ENCODE measurements around the gene TXNL4B.

The TXNL4B gene

DNA sequence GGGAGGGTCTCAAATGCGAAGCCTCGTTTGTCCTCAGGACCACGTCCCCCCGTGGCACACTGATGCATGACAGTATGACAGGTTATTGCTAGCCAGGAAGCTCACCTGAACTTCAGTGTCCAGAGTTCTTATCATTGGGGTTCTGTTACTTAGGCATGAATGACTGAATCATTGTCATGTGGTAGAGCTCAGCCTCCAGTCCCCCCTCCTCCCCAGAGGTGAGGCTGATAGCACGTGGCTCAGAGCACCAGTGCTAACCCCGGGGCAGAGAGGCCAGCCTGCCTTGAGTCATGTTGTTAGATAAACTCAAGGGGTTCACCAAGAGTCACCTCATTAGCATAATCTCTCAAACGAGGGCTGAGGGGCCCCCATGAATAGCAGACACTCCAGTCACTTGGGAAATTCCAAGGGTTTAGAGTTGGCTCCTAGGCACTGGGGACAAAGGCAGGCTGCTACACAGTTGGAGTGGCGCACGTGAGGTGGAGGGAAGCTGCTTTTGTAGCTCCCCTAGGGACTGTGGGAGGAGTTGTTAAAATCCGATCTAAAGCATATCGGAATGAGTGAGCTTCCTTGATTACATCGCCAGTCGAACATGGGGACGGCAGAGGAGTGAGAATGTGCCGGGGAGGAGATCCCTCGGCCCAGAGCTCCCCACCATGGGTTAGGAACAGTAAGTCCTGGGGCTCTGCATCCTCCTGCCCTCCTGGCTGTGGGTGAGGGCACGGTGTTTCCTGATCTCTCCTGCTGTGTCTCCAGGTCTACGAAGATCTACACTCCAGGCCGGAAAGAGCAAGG is 18.4 kb upstream of the TXNL4B start:
- Histone ChIP-seq H3K36me3 (ENCODE audit: control insufficient read depth, insufficient read depth, low read length) (peaks cover 69% of the 10 kb centered on the region), H3K4me1 (ENCODE audit: control insufficient read depth, insufficient read depth, low read length, poor library complexity, severe bottlenecking) (no peaks in the 10 kb centered on the region), H3K4me3 (ENCODE audit: extremely low read depth, insufficient read depth, low read length, poor library complexity, severe bottlenecking) (no peak overlapping the region), H3K9me3 (ENCODE audit: control insufficient read depth, low read length) (no peaks in the 10 kb centered on the region), H3K27ac (ENCODE audit: low read depth, low read length, severe bottlenecking) (no peak overlapping the region)
- WGBS, 2 experiments (ENCODE audit: insufficient coverage in 2 of 2): 92 to 93% methylated on average over 18 to 19 of the region's 19 CpGs

DNA sequence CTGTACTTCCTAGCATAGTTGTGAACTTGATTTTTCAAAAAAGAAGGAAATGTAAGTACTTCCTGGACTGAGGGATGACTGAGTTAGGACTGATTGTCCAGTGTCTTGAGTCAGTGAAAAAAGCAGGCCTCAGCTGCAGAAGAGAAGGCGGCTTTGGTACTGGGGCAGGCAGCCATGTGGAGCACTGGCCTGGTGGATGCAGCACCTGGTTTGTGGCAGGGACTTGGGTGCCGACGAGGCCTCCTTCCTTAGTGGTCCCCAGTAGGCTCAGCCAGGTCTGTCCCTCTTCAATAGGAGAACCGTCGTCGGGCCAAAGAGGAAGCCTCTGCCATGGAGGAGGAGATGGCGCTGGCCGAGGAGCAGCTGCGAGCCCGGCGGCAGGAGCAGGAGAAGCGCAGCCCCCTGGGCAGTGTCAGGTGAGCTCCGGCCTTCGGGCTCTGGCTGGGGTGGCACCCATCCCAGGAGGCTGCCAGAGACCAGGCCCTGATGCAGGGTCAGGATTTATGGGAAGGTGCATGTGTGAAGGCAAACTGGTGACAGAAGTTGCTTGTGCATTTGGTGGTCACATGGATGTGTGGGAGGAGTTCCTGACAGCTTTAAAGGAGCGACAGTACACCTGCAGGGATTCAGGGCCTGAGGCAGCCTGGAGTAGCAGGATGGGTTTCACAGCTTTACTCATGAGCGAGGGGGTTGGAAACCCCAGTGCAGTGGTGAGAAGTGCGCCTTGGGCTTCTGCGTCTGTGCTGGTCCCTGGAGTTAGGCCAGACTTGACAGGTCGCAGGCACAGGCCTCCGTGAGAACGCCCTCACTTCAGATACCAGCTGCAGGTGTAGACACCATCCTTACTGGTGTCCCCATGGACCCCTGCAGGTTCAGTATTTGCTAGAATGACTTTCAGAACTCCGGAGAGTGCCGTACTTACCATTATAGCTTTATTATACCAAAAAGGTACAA is 17.5 kb upstream of the TXNL4B start:
- Histone ChIP-seq H3K4me3 (ENCODE audit: extremely low read depth, insufficient read depth, low read length, poor library complexity, severe bottlenecking) (no peak overlapping the region), H3K36me3 (ENCODE audit: control insufficient read depth, insufficient read depth, low read length) (peaks cover 79% of the 10 kb centered on the region), H3K9me3 (ENCODE audit: control insufficient read depth, low read length) (no peaks in the 10 kb centered on the region), H3K4me1 (ENCODE audit: control insufficient read depth, insufficient read depth, low read length, poor library complexity, severe bottlenecking) (no peaks in the 10 kb centered on the region), H3K27ac (ENCODE audit: low read depth, low read length, severe bottlenecking) (no peak overlapping the region)
- 94 to 96% methylated on average over 21 to 22 of the region's 23 CpGs for WGBS, 2 experiments (ENCODE audit: insufficient coverage in 2 of 2)

DNA sequence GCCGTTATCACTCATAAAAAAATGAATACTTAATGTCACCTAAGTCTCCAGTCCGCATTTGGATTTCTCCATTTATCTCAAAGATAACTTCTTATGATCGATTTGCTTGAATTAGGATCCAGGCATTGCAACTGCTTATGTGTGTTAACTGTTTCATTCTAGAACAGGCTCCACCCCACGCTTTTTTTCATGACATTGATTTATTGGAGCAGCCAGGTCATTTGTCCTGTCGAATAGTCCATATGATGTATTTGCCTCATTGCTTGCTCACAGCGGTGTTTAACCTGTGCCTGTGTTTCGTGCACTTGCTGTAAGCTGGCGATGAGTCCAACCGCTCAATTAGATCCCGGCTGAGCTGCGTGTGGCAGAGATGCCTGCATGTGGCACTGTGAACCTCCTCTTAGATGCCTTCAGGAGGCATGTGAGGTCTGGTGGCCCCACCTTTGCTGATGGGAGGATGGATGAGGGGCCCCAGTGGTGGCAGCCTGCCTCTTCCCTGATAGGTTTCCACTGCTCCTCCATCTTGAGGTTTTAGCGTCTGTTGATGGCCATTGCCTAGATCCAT is 16.6 kb upstream of the TXNL4B start:
- H3K36me3 ChIP-seq (ENCODE audit: control insufficient read depth, insufficient read depth, low read length): peaks cover 87% of the 10 kb centered on the region
- H3K4me3 ChIP-seq (ENCODE audit: extremely low read depth, insufficient read depth, low read length, poor library complexity, severe bottlenecking): no peak overlapping the region
- H3K4me1 ChIP-seq (ENCODE audit: control insufficient read depth, insufficient read depth, low read length, poor library complexity, severe bottlenecking): no peaks in the 10 kb centered on the region
- no peak overlapping the region for H3K27ac ChIP-seq (ENCODE audit: low read depth, low read length, severe bottlenecking)
- no peaks in the 10 kb centered on the region for H3K9me3 ChIP-seq (ENCODE audit: control insufficient read depth, low read length)
- 91 to 94% methylated on average over 11 of the region's 12 CpGs for WGBS, 2 experiments (ENCODE audit: insufficient coverage in 2 of 2)

DNA sequence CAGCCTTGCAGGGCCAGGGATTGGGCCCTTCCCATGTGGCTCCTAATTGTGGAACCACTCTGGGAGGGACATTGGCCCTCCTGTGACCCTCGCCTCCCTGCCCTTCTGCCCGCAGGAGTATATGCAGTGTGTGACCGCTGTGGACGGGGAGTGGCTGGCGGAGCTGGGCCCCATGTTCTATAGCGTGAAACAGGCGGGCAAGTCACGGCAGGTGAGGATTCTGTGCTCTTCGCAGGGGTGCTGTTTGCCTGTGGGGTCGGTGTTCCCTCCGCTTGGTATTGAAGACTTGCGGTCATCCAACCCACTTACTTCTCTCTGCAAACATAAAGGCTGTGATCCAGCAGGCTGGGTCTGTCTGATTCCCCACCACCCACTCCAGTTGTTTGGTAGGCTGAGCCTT is 15.9 kb upstream of the TXNL4B start:
- H3K9me3 ChIP-seq (ENCODE audit: control insufficient read depth, low read length): no peaks in the 10 kb centered on the region
- no peaks in the 10 kb centered on the region for H3K4me1 ChIP-seq (ENCODE audit: control insufficient read depth, insufficient read depth, low read length, poor library complexity, severe bottlenecking)
- no peak overlapping the region for H3K27ac ChIP-seq (ENCODE audit: low read depth, low read length, severe bottlenecking)
- 96 to 99% methylated on average over 9 to 11 of the region's 12 CpGs for WGBS, 2 experiments (ENCODE audit: insufficient coverage in 2 of 2)
- H3K4me3 ChIP-seq (ENCODE audit: extremely low read depth, insufficient read depth, low read length, poor library complexity, severe bottlenecking): no peak overlapping the region
- H3K36me3 ChIP-seq (ENCODE audit: control insufficient read depth, insufficient read depth, low read length): peaks cover 95% of the 10 kb centered on the region

DNA sequence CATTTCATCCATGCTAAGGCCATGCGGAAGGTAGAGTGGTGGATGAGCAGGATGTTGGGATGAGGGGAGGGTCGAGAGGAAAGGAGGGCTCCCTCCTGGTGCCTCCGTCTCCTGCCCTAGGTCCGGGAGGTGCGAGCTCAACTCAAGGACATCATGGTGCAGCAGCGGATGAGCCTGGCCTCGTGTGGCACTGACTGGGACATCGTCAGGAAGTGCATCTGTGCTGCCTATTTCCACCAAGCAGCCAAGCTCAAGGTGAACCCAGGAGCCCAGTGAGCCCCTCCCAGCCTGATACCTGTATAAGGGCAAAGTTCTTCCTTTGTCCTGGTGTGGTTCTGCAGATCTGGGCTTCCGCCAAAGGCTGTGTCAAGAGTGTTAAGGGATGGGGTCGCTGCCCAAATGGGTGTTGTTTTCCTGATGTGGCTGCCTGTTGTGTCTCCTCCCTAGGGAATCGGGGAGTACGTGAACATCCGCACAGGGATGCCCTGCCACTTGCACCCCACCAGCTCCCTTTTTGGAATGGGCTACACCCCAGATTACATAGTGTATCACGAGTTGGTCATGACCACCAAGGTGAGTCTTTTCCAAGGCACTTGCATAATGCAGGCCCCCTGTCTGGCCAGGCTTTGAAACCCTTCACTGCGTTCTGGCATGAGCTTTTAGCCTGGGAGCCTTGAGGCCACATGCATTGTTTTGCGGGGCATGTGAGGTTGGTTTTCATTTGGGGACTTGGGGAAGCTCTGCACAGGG is 15.1 kb upstream of the TXNL4B start:
- H3K27ac ChIP-seq (ENCODE audit: low read depth, low read length, severe bottlenecking): no peak overlapping the region
- peaks cover 100% of the 10 kb centered on the region for H3K36me3 ChIP-seq (ENCODE audit: control insufficient read depth, insufficient read depth, low read length)
- H3K4me3 ChIP-seq (ENCODE audit: extremely low read depth, insufficient read depth, low read length, poor library complexity, severe bottlenecking): no peak overlapping the region
- 90 to 96% methylated on average over 12 to 14 of the region's 16 CpGs for WGBS, 2 experiments (ENCODE audit: insufficient coverage in 2 of 2)
- H3K9me3 ChIP-seq (ENCODE audit: control insufficient read depth, low read length): no peaks in the 10 kb centered on the region
- no peaks in the 10 kb centered on the region for H3K4me1 ChIP-seq (ENCODE audit: control insufficient read depth, insufficient read depth, low read length, poor library complexity, severe bottlenecking)

DNA sequence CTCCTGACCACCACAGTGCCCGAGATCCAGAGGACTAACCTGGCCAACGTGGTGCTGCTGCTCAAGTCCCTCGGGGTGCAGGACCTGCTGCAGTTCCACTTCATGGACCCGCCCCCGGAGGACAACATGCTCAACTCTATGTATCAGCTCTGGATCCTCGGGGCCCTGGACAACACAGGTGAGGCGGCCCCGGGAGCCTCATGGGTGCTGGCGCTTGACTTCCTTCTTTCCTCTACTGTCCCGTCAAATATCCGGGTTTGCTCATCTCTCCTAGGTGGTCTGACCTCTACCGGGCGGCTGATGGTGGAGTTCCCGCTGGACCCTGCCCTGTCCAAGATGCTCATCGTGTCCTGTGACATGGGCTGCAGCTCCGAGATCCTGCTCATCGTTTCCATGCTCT is 14.0 kb upstream of the TXNL4B start:
- H3K9me3 ChIP-seq (ENCODE audit: control insufficient read depth, low read length): no peaks in the 10 kb centered on the region
- WGBS, 2 experiments (ENCODE audit: insufficient coverage in 2 of 2): 95 to 97% methylated on average over 14 to 16 of the region's 17 CpGs
- H3K4me1 ChIP-seq (ENCODE audit: control insufficient read depth, insufficient read depth, low read length, poor library complexity, severe bottlenecking): no peaks in the 10 kb centered on the region
- peaks cover 100% of the 10 kb centered on the region for H3K36me3 ChIP-seq (ENCODE audit: control insufficient read depth, insufficient read depth, low read length)
- H3K4me3 ChIP-seq (ENCODE audit: extremely low read depth, insufficient read depth, low read length, poor library complexity, severe bottlenecking): no peak overlapping the region
- no peak overlapping the region for H3K27ac ChIP-seq (ENCODE audit: low read depth, low read length, severe bottlenecking)

DNA sequence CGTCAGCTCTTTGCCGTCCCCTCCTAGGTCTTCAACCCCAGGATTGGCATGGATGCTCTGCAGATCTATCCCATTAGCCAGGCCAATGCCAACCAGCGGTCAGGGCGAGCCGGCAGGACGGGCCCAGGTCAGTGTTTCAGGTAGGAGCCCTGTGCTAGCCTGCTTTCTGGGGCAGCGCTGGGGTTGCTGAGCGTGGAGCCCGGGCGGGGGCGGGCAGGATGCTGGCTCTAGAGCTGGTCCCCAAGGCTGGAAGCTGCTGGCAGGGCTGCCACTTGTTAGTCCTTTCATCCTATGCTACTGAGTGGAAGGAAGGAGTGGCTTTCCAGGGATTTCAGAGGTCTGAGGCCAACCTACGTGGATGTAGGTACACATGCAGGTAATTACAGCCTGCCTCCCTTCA is 12.6 kb upstream of the TXNL4B start:
- no peaks in the 10 kb centered on the region for H3K9me3 ChIP-seq (ENCODE audit: control insufficient read depth, low read length)

DNA sequence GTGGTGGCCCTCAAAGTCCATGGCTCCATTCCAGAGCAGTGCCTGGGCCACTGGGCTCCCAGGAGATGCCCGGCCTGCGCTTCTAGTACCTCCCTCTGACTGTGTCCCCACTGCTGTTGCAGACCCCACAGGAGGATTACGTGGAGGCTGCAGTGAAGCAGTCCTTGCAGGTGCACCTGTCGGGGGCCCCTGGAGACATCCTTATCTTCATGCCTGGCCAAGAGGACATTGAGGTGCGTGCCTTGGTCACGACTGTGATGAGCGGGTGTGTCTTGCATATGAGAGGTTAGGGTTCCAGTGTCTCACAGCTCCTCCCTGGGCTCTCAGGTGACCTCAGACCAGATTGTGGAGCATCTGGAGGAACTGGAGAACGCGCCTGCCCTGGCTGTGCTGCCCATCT is 11.5 kb upstream of the TXNL4B start:
- Histone ChIP-seq H3K4me3 (ENCODE audit: extremely low read depth, insufficient read depth, low read length, poor library complexity, severe bottlenecking) (no peak overlapping the region), H3K36me3 (ENCODE audit: control insufficient read depth, insufficient read depth, low read length) (peaks cover 100% of the 10 kb centered on the region), H3K9me3 (ENCODE audit: control insufficient read depth, low read length) (no peaks in the 10 kb centered on the region), H3K27ac (ENCODE audit: low read depth, low read length, severe bottlenecking) (no peak overlapping the region), H3K4me1 (ENCODE audit: control insufficient read depth, insufficient read depth, low read length, poor library complexity, severe bottlenecking) (no peaks in the 10 kb centered on the region)
- WGBS, 2 experiments (ENCODE audit: insufficient coverage in 2 of 2): 95 to 96% methylated on average over 9 of the region's 9 CpGs

More for the DNA sequence above, 12.6 kb upstream of the TXNL4B start:
- Histone ChIP-seq H3K4me3 (ENCODE audit: extremely low read depth, insufficient read depth, low read length, poor library complexity, severe bottlenecking) (no peak overlapping the region), H3K36me3 (ENCODE audit: control insufficient read depth, insufficient read depth, low read length) (peaks cover 100% of the 10 kb centered on the region), H3K27ac (ENCODE audit: low read depth, low read length, severe bottlenecking) (no peak overlapping the region), H3K4me1 (ENCODE audit: control insufficient read depth, insufficient read depth, low read length, poor library complexity, severe bottlenecking) (no peaks in the 10 kb centered on the region)
- 96 to 97% methylated on average over 6 to 12 of the region's 12 CpGs for WGBS, 2 experiments (ENCODE audit: insufficient coverage in 2 of 2)

DNA sequence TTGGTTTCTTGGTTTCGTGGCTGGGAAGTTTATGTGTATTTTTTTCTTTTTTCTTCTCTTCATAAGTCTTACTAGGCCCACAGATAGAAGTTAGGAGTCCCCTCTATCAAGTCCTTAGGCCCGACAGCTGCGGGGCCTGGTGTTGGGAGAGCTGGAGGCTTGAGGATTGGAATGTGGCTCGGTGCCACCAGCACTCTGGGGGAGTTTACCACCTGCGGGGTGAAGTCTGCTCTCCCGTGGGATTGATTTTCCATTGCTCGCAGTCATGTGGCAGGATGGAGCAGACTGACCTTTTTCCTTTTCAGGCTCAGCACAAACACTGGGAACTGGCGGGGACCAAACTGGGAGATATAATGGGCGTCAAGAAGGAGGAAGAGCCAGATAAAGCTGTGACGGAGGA is 7.8 kb upstream of the TXNL4B start:
- no peaks in the 10 kb centered on the region for H3K9me3 ChIP-seq (ENCODE audit: control insufficient read depth, low read length)
- no peak overlapping the region for H3K4me3 ChIP-seq (ENCODE audit: extremely low read depth, insufficient read depth, low read length, poor library complexity, severe bottlenecking)
- peaks cover 98% of the 10 kb centered on the region for H3K36me3 ChIP-seq (ENCODE audit: control insufficient read depth, insufficient read depth, low read length)
- no peak overlapping the region for H3K27ac ChIP-seq (ENCODE audit: low read depth, low read length, severe bottlenecking)
- H3K4me1 ChIP-seq (ENCODE audit: control insufficient read depth, insufficient read depth, low read length, poor library complexity, severe bottlenecking): no peaks in the 10 kb centered on the region
- 94 to 96% methylated on average over 5 to 7 of the region's 10 CpGs for WGBS, 2 experiments (ENCODE audit: insufficient coverage in 2 of 2)

DNA sequence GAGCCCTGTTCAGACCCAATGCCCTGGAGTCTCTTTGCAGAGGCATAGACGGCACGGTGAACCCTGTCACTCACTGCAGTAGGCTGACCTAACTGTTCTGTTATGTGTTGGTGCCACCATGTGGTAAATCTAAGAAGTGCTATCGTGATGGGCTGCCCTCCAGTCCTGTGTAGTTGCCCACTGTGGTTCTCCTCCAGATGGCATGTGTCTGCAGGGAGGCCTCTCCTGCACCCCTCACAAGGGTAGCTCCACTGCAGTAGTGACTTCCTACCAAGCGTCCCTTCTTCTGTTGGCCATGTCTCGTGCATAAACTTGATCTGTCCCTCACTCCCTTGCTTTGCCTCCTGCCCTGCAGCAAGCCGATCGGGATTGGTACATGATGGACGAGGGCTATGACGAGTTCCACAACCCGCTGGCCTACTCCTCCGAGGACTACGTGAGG is 6.0 kb upstream of the TXNL4B start:
- no peak overlapping the region for H3K27ac ChIP-seq (ENCODE audit: low read depth, low read length, severe bottlenecking)
- no peaks in the 10 kb centered on the region for H3K9me3 ChIP-seq (ENCODE audit: control insufficient read depth, low read length)
- H3K4me1 ChIP-seq (ENCODE audit: control insufficient read depth, insufficient read depth, low read length, poor library complexity, severe bottlenecking): peaks cover 6% of the 10 kb centered on the region
- WGBS, 2 experiments (ENCODE audit: insufficient coverage in 2 of 2): 69 to 82% methylated on average over 11 to 12 of the region's 12 CpGs
- H3K36me3 ChIP-seq (ENCODE audit: control insufficient read depth, insufficient read depth, low read length): peaks cover 87% of the 10 kb centered on the region
- H3K4me3 ChIP-seq (ENCODE audit: extremely low read depth, insufficient read depth, low read length, poor library complexity, severe bottlenecking): no peak overlapping the region
